ENCODE results near the gene SP140L.
A peak's percentile ranks its signal among the peaks of the same experiment; 100 is the strongest.
"Not testable (repeated sequence)": the region's sequence is repeated elsewhere in the genome, so short reads cannot be mapped to it uniquely, and the experiment has no call there.

SP140L gene

DNA sequence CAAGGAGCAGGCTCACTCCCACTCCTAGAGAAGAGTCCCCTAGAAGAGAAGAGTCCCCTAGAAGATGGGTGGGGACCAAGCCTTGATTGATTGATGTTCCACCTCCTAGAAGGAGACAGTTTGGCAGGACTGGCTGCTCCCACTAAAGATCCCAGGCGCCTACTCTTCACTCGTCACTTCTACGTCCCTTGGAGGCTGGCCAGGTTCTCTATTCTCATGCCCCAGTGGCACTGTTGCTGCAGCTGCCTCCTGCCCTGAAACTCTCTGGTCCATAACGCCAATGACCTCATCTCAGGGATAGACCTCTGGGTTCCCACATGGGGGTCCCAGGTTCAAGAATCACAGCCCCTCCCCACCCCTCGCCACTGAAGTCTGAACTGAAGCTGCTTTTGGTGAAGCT lies 2.5 kb upstream of the SP140L start:
- DNase-seq: no peak

DNA sequence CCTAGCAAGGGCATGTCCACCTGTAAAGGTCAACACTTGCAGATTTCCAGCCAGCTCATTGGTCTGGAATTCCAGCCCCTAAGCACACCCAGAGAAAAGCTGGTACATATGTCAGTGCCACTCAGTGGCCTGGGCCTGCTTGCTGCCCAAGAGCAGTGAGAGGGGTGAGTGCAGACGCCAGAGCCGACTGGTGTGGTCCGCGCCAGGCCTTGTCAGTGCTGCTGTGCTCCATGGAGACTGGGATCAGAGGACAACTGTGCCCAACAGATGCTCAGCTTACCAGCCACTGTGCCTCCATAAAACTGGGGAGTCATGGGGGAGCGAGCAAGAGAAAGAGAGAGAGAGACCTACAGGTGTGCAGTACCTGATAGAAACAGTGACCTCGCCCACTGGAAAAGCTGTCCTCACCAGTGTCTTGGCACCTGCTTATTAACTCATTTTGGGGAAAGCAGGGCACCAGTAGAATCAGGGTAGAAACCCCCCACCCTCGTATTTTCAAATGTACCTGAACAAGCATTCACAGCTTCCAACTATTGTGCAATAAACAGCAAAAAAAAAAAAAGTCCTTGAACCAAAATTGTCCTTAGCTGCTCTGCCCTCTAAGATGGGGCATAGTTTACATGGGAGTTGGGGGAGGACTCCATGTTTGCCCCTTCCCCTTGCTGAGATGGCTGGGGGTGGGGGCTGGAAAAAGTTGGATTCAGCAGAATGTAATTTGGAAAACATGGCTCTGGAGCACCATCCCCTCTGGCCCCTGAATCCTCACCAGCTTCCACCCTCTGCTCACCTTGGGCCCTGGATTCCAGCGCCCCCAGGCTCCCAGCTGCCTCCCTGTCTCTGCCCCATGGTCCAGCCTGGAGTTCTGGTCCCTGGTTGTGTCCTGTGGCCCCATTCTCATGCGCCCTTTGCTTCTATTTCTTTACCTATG lies 1.4 kb upstream of the SP140L start:
- DNase-seq: no peak

DNA sequence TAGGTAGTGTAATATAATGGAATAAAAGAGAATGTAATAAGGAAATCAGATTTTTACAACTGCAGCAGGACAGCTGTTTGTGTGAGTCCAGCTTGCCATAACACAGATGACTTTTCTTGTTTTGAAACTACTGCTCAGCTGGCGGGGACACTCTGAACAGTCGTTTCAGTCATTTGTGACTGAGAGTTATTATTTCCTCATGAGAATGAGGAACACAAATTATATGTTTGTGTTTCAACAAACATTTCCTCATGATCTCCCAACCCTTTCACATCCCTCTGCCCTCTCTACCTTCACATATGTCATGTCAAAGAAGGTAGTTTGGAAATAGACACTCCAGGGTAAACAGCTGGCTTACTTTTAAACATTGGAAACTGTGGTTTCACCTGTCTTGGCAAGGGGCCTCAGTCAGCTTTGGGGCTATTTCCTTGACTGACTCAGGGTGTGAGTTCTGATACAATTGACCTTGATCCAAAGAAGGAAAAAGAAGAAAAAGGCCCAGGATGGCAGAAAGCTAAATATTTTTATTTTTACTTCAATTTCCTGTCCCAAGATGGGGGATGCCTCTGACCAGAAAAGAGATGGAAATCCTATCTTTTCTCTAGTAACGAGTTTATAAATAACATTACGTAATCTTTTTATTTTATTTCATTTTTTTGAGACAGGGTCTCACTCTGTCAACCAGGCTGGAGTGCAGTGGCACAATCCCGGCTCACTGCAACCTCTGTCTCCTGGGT lies 593 bp downstream of the SP140L start:
- peak; percentile 3 for DNase-seq

DNA sequence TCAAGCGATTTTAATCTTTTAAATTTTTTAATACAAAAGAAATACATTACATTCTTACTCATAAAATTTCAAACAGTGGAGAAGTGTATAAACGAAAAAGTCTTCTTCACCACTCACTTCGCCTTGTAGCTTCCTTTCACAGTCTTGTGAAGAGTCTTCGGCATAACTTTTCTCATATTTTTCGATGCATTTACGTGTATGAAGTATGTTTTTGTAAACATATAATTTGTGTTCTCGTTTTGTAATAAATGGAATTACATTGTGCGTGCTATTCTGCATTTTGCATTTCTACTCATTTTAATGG lies 1.1 kb downstream of the SP140L start:
- DNase-seq: no peak

DNA sequence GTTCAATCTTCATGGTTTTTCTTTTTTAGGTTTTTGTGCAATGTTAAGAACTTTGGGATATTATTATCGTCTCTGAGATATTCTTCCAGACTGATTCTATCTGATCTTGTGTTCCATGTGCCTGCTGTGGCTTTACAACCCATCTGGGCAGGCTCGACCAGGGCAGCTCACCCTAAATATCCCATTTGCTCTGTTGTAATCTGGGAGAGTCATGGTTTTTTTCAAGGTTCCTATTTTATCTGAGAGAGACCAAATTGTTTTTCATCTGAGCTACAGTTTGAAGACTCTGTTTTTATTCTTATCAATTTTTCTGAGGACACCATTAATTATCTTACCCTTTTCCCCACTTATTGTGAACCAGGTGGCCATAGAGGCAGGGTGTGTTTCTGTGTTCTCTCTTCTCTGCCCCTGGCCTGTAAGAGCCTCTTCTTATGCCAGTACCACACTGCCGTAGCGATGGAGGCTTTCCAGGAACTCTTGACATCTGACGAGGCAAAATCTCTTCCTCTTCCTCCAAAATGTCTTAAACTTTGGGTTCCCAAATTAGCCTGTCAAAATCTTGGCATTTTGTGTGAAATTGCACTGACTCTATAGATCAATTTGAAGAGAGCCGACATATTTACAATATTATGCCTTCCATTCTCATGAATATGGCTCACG lies 3.1 kb downstream of the SP140L start:
- DNase-seq: no peak

DNA sequence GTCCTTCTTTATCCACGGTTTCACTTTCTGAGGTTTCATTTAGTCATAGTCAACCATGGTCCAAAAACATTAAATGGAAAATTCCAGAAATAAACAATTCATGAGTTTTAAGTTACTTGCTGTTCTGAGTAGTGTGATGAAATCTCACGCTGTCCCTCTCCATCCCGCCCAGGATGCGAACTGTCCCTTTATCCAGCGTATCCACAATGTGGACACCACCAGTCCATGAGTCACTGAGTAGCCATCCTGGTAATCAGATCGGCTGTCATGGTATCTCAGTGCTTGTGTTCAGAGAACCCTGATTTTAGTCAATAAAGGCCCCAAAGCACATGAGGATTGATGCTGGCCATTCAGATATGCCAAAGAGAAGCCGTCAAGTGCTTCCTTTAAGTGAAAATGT lies 3.7 kb downstream of the SP140L start:
- DNase-seq: no peak

DNA sequence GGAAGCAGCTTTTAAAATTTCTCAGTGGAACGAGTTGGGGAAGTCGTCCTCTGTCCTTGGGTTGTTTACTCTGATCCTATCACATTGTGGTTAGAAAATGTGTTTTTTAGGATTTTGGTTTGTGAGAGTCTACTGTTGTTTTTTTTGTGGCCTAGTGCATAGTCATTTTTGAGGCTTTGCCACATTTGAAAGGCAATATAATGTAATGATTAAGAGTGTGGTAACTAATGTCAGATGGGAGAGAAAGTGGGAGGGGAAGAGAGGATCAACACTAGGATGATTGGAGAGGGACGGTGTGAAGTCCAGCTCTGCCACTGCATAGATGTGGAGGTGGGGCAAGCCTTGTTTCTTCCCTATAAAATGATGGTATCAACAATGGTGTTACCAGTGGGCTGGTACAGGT lies 8.5 kb downstream of the SP140L start:
- DNase-seq: no peak

DNA sequence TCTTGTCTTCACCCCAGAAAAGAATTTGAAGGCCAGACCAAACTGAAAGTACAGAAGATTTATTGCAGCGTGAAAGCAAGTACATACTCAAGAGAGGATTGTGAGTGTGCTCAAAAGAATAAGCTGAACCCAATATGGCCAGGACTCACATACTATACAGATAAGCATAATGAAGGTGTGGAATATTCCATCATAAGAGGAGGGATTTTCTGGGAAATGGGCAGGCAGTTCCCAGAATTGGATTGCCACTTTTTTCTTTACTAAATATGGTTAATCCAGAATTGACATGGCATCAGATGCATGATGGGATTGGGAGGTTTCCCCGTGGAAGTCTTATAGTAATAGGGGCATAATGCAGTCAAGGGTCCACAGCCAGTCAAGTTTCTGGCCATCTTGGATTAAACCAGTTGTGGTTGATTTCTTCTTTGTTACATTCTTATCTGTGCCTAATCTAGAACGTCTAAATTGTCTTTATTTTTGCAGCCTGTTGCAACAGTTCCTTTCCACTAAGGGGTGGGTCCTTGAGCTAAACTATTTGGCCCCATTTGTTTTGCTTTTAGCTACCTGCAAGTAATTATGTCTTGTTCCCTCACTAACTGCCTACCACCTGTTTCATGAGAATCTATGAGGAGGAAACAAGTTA lies 9.0 kb downstream of the SP140L start:
- no peak for DNase-seq

DNA sequence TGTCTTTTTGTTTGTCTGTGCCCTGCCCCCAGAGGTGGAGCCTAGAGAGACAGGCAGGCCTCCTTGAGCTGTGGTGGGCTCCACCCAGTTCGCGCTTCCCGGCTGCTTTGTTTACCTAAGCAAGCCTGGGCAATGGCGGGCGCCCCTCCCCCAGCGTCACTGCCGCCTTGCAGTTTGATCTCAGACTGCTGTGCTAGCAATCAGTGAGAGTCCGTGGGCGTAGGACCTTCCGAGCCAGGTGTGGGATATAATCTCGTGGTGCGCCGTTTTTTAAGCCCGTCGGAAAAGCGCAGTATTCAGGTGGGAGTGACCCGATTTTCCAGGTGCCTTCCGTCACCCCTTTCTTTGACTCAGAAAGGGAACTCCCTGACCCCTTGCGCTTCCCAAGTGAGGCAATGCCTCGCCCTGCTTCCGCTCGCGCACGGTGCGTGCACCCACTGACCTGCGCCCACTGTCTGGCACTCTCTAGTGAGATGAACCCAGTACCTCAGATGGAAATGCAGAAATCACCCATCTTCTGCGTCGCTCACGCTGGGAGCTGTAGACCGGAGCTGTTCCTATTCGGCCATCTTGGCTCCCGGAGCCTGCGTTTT lies 15.0 kb downstream of the SP140L start:
- not testable (repeated sequence) for DNase-seq

DNA sequence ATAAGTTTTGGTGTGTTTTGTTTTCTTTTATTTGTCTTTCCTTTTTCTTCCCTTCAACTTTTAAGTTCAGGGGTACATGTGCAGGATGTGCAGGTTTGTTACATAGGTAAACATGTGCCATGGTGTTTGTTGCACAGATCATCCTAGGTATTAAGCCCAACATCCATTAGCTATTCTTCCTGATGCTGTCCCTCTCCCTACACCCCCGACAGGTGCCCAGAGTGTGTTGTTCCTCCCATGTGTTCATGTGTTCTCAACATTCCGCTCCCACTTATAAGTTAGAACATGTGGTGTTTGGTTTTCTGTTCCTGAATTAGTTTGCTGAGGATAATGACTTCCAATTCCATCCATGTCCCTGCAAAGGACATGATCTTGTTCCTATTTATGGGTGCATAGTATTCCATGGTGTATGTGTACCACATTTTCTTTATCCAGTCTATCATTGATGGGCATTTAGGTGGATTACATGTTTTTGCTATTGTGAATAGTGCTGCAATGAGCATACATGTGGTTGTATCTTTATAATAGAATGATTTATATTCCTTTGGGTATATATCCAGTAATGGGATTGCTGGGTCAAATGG lies 16.1 kb downstream of the SP140L start:
- not testable (repeated sequence) for DNase-seq

DNA sequence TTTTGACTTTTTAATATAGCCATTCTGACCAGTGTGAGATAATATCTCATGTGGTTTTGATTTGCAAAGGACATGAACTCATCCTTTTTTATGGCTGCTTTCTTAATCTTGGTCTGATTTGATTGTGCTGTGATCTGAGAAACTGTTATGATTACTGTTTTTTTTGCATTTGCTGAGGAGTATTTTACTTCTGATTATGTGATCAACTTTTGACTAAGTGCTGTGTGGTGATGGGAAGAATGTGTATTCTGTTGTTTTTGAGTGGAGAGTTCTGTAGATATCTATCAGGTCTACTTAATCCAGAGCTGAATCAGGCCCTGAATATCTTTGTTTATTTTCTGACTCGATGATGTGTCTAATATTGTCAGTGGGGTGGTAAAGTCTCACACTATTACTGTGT lies 16.8 kb downstream of the SP140L start:
- DNase-seq: peak; percentile 5

DNA sequence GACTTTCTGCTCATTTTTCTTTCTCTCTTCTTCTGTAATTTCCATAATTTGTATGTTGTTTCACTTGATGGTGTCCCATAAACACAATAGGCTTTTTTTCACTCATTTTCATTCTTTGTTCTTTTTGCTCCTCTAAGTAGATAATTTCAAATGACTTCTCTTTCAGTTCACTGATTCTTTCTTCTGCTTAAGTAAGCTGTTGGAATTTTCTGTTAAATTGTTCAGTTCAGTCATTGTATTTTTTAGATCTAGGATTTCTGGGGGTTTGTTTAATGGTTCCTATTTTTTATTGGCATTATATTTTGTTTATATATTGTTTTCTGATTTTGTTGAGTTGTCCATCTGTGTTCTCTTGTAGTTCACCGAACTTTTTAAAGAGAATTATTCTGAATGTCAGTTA lies 19.5 kb downstream of the SP140L start:
- no peak for DNase-seq

DNA sequence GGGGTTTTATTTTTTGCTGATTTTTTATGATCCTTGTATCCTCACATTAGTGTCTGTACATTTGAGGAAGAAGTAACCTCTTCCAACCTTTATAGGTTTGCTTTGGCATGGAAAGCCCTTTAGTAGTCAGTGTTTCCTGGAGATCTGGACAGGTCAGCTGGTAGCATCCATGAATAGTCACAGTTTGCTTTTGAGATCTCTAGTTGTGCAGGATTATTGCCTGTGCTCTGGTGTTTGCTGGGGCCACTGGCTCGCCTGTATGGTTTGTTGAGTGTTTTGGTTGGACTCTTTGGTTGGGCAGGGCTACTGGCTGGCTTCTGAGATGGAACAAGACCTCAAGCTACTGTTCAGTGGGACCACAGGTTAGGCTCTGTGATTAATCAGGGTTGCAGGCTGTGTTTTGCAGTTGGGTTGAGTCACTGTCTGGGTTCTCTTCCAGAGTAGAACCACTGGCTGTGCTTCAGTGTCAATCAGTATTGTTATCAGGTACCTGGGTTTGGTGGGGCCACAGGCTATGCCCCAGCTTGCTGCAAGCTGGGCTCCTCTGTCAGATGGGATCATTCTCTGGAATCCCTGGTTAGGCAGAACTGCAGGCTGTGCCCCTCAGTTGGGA lies 20.0 kb downstream of the SP140L start:
- peak; percentile 7 for DNase-seq

DNA sequence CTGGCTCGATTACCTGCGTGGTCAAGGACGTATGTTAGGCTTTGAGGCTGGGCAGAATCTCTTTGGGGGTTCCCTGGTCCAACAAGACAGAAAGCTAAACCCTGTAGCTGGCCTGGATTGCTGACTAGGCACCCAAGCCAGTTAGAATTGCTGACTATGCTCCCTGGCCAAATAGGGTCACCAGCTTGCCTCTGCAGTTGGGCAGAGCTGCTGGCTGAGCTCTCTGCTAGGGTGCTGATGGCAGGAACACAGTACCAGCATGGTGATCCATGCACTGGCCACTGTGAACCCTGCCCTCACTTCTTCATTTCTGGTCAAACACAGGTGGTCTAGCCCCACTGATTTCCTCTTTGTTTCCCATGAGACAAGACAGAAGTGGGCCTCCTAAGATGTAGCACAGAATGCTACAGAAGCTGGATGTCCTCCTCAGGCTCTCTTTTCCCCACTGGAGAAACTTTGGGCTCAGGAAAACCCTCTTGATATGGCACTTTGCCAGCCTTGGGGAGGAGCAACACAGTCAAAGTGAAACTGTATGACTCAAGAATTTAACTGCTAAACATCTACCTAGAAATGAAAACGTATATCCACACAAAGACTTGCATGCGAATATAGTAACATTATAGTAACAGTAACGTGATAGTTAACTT lies 20.8 kb downstream of the SP140L start:
- no peak for DNase-seq

DNA sequence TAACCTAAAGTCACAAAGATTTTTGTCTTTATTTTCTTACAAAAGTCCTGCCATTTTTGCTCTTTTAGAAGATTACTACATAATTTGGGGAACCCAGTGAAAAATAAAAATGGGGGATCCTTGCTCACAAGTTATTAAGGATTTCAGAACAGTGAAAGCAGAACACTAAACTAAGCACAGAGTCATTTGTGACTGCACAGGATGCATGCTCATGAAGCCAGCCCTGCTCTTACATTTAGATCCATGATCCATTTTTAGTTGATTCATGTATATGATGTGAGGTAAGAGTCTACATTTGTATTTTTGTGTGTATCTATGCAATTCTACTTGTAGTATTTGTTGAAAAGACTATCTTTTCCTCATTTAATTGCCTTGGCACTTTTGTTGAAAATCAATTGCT lies 21.8 kb downstream of the SP140L start:
- DNase-seq: no peak

DNA sequence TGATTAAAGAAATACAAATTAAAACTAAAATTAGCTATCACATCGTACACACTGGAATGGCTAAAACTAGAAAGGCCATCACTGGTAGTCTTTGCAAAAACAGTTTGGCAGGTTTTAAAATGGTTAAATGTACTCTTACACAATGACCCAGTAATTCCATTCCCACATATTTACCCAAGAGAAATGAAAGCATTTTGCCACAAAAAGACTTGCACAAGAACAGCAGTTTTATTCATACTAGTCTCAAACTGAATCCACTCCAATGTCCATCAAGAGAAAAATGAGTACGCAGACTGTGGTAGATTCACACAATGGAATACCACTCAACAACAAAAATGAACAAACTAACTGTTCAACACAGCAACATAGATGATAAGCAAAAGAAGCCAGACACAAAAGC lies 29.1 kb downstream of the SP140L start:
- DNase-seq: no peak

DNA sequence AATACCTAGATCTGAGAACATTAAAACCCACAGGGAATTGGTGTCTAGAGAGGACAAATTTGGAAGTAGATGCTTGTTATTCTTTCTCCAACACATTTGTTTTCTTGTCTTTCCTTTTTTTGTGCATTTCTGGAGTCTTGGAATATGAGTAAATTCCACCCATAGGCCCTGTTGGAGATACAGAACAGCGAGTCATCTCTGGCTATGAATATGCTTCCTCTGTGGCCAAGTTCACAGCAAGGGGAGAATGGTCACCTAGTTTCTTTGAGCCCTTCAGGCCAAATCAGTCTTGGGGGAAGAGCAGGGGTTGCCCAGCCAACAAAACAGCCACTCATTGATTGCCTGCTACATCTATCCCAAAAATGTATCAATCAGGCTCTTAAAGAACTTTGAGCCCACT lies 31.3 kb downstream of the SP140L start:
- peak; percentile 58 for DNase-seq

DNA sequence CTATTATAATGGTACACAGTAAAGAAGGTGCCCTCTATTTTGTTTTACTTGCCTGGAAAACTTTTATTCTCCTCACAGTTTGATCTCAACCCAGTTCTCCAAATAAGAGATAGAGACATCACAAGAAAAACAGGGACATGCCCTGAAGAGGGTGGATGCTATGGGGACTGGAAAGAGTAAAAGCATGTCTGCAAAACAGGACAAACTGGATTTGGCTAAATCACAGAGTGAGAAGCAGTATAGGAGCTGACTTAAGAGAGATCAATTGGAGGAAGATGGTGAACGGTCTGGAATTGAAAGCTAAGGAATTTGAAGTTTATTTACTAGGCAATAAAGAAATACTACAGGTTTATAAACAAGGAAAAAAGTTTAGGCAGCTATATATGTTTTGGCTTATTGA lies 33.0 kb downstream of the SP140L start:
- no peak for DNase-seq

DNA sequence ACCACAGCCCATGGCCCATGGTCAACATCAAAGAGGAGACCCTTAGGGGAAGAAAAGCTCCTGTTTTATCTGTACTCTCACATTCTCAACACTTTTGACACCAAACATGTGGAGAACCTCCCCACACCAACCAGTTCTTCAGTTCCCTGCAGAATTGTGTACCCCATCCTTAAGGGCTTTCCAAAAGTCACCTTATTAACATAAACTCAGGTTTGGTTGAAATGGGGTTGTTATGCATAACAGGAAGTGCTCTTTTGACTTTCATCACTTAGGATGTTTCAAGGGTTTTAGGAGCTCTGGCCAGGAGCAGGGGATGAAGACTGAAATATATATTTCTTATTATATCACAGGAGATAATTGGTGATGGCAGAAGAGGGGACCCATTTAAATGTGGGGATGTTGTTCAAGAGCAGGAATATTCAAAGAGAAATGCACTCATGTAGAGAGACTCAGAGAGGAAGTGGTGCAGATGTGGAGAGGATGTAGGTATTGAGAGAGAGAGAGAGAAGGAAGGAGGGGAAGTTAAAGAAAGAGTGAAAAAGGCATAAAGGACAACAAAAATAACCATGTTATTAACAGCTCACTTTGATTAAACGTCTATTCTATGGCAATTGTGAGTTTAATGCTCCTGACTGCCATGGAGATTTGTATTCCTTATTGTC lies 35.2 kb downstream of the SP140L start:
- DNase-seq: no peak

DNA sequence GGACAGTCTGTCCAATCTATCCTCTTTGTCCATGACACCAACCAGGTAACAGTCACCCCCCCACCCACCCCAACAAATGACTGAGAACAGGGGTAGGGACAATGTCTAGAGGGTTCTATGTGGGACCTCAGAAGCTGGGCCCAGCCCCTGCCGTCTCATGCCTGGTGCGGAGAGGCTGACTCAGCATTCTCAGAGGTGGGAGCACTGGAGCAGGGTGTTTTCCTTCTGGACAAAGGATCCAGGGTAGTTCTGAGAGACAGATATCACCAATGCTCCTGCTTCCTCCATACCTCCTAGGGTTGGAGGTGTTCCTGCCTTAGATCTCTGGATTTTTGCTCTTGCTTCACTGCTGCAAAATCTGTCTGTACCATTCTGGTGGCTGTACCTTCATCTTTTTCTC lies 55.1 kb downstream of the SP140L start:
- no peak for DNase-seq

DNA sequence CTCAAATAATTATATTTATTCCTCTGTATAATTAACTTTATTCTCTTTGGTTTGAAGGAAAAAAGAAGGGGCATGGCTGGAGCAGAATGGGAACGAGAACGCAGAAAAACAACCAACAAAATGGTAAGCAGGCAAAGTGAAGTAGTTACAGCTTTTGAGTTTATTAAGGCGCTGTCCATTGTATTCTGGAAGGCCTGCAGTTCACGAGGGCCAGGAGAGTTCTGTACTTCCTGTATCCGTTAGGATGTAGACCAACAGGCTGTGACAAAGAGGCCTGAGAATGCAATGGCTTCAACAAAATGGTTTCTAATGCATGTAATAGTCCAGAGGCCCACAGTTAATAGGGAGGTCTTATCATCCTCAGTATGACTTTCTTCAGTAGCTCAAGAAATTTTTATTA lies 56.5 kb downstream of the SP140L start:
- DNase-seq: no peak

All from HCEC 1CT (cell line).